SK-N-SH treated with all-trans-retinoic acid at 6 μM for 48 hours (cell line): ENCODE data around the gene KDM4C.

Source experiments
- ATAC-seq: fragments of 200-7000 bp; cut with Tn5 transposase; 3 replicates; pipeline ENCODE4 v1.9.1; 2020; ENCODE audit warnings: mild to moderate bottlenecking, moderate library complexity
- ARNTL ChIP-seq: fragments of 450-650 bp; formaldehyde crosslinking; IDR thresholded peaks from 2 replicates; pipeline ENCODE4 v1.5.0; 2020; ENCODE audit warnings: low read depth, mild to moderate bottlenecking, moderate library complexity, borderline replicate concordance
- BACH2 ChIP-seq: fragments of 250-450 bp; sonication (Bioruptor Pico); IDR thresholded peaks from 2 replicates; pipeline ENCODE4 v1.9.0; 2021; ENCODE audit warnings: mild to moderate bottlenecking, borderline replicate concordance
- CSDC2 ChIP-seq: fragments of 250-450 bp; sonication (Bioruptor Pico); IDR thresholded peaks from 2 replicates; pipeline ENCODE4 v1.5.0; 2020; ENCODE audit warnings: mild to moderate bottlenecking, moderate library complexity
- ESRRG ChIP-seq: fragments of 250-450 bp; sonication (Bioruptor Pico); IDR thresholded peaks from 2 replicates; pipeline ENCODE4 v1.6.1; 2021; ENCODE audit warnings: mild to moderate bottlenecking
- GLIS3 ChIP-seq: fragments of 250-450 bp; sonication (Bioruptor Pico); IDR thresholded peaks from 2 replicates; pipeline ENCODE4 v1.5.0; 2020; ENCODE audit warnings: mild to moderate bottlenecking, moderate library complexity
- OSR1 ChIP-seq: fragments of 250-450 bp; sonication (Bioruptor Pico); IDR thresholded peaks from 2 replicates; pipeline ENCODE4 v1.8.0; 2022; ENCODE audit warnings: moderate library complexity, mild to moderate bottlenecking, inconsistent platforms
- PPARA ChIP-seq: fragments of 250-450 bp; sonication (Bioruptor Pico); IDR thresholded peaks from 2 replicates; pipeline ENCODE4 v1.5.0; 2020; ENCODE audit warnings: mild to moderate bottlenecking, borderline replicate concordance
- RARB ChIP-seq: fragments of 250-450 bp; sonication (Bioruptor Pico); IDR thresholded peaks from 2 replicates; pipeline ENCODE4 v1.8.0; 2021; ENCODE audit warnings: mild to moderate bottlenecking, moderate library complexity
- SNAI2 ChIP-seq: fragments of 250-450 bp; sonication (Bioruptor Pico); IDR thresholded peaks from 2 replicates; pipeline ENCODE4 v1.5.0; 2020; ENCODE audit warnings: mild to moderate bottlenecking, moderate library complexity
- TCF4 ChIP-seq: fragments of 250-450 bp; sonication (Bioruptor Pico); IDR thresholded peaks from 2 replicates; pipeline ENCODE4 v1.8.0; 2021; ENCODE audit warnings: mild to moderate bottlenecking, moderate library complexity, borderline replicate concordance
- ZC3H10 ChIP-seq: fragments of 250-450 bp; sonication (Bioruptor Pico); IDR thresholded peaks from 2 replicates; pipeline ENCODE4 v1.5.1; 2021; ENCODE audit warnings: mild to moderate bottlenecking, moderate library complexity
- ZFP3 ChIP-seq: fragments of 250-450 bp; sonication (Bioruptor Pico); IDR thresholded peaks from 2 replicates; pipeline ENCODE4 v1.5.0; 2020; ENCODE audit warnings: mild to moderate bottlenecking, moderate library complexity
- ZFP30 ChIP-seq: fragments of 450-650 bp; formaldehyde crosslinking; IDR thresholded peaks from 2 replicates; pipeline ENCODE4 v1.5.0; 2022; ENCODE audit warnings: mild to moderate bottlenecking, moderate library complexity
- ZNF565 ChIP-seq: fragments of 450-650 bp; formaldehyde crosslinking; conservative IDR thresholded peaks from 2 replicates; pipeline ENCODE4 v1.5.0; 2020; ENCODE audit warnings: low read depth, mild to moderate bottlenecking, moderate library complexity
- ZNF70 ChIP-seq: fragments of 450-650 bp; formaldehyde crosslinking; IDR thresholded peaks from 2 replicates; pipeline ENCODE4 v1.5.0; 2020; ENCODE audit warnings: mild to moderate bottlenecking, moderate library complexity
- TF ChIP-seq, protein P1 (sequence below): fragments of 250-450 bp; sonication (Bioruptor Pico); IDR thresholded peaks from 2 replicates; pipeline ENCODE4 v1.8.0; 2021; ENCODE audit warnings: low read depth, mild to moderate bottlenecking, moderate library complexity, borderline replicate concordance
- TF ChIP-seq, protein P2 (sequence below): fragments of 250-450 bp; sonication (Bioruptor Pico); IDR thresholded peaks from 2 replicates; pipeline ENCODE4 v1.5.0; 2020; ENCODE audit warnings: mild to moderate bottlenecking, moderate library complexity
- TF ChIP-seq, protein P3 (sequence below): fragments of 250-450 bp; sonication (Bioruptor Pico); IDR thresholded peaks from 2 replicates; pipeline ENCODE4 v1.8.0; 2020; ENCODE audit warnings: mild to moderate bottlenecking, moderate library complexity, borderline replicate concordance
- TF ChIP-seq, protein P4 (sequence below): fragments of 250-450 bp; sonication (Bioruptor Pico); IDR thresholded peaks from 2 replicates; pipeline ENCODE4 v1.5.1; 2021; ENCODE audit warnings: mild to moderate bottlenecking, moderate library complexity
- TF ChIP-seq, protein P5 (sequence below): fragments of 250-450 bp; sonication (Bioruptor Pico); IDR thresholded peaks from 2 replicates; pipeline ENCODE4 v1.5.1; 2020; ENCODE audit warnings: low read depth, mild to moderate bottlenecking, moderate library complexity

KDM4C gene

DNA sequence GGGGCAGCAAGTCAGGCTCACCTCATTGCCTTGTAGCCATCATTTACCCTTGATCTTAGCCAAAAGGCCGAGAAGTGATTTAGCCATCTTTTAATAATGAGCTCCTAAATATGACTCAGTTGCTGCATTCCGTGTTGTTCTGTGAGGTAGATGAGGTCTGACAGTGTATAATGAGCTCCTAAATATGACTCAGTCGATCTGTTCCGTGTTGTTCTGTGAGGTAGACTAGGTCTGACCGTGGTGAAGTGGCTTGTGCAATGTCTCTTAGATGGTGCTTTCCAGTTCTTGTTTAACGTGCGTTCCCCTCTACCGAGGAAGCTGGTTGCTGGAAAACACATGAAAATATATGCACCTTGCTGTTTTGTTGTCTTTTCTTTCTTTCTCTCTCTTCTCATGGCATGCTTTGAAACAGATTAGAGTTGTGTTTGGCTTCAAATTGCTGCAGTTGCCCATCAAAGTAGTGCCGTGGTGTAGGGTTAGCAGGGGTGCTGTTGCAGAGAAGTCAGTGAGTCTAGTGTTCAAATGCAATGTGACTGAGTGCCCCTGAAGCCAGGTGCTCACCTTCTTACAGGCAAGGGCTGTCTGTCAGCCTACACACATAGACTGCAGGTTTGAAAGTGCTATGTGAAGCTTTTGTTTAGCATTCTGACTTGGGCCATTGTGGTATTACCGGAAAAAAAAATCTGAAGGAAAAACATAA is 118.6 kb downstream of the KDM4C start (continued):
- TF ChIP-seq BACH2 (CRISPR knock-in tag) (no peak), GLIS3 (CRISPR knock-in tag) (no peak), ZNF70 (no peak), TCF4 (CRISPR knock-in tag) (no peak)
- TF ChIP-seq, protein P1, sequence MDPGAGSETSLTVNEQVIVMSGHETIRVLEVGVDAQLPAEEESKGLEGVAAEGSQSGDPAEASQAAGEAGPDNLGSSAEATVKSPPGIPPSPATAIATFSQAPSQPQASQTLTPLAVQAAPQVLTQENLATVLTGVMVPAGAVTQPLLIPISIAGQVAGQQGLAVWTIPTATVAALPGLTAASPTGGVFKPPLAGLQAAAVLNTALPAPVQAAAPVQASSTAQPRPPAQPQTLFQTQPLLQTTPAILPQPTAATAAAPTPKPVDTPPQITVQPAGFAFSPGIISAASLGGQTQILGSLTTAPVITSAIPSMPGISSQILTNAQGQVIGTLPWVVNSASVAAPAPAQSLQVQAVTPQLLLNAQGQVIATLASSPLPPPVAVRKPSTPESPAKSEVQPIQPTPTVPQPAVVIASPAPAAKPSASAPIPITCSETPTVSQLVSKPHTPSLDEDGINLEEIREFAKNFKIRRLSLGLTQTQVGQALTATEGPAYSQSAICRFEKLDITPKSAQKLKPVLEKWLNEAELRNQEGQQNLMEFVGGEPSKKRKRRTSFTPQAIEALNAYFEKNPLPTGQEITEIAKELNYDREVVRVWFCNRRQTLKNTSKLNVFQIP (CRISPR knock-in tag), result no peak
- TF ChIP-seq, all 23 proteins: peak for 0

DNA sequence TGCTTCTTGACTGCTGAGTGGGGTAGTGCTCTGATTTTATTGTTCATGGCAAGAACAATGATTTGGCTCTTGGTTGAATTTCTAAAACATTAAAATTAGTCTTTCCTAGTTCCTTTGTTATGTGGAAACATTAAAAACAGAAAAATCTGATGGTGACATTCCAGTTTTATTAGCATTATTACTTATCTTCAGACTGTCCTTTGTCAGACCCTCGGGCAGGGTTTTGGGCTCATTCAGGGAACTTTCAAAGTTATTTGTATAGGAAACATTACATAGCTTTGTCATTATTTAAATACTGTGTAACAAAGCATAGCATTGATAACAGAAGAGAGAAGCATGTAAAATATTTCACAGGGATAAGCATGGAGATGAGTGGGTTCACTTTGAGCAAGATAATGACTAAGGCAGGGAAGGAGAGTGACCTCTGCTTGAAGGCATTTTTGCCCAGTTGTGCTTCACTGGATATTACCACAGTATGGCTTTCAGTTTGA is 119.9 kb downstream of the KDM4C start:
- no peak; the same call in 2 of the 3 replicates for ATAC-seq
- TF ChIP-seq ZC3H10 (CRISPR knock-in tag) (no peak), ARNTL (CRISPR knock-in tag) (no peak), SNAI2 (CRISPR knock-in tag) (no peak), ZFP3 (CRISPR knock-in tag) (no peak), RARB (no peak), GLIS3 (CRISPR knock-in tag) (no peak), OSR1 (CRISPR knock-in tag) (no peak), PPARA (CRISPR knock-in tag) (no peak), BACH2 (CRISPR knock-in tag) (no peak)
- TF ChIP-seq, protein P2, sequence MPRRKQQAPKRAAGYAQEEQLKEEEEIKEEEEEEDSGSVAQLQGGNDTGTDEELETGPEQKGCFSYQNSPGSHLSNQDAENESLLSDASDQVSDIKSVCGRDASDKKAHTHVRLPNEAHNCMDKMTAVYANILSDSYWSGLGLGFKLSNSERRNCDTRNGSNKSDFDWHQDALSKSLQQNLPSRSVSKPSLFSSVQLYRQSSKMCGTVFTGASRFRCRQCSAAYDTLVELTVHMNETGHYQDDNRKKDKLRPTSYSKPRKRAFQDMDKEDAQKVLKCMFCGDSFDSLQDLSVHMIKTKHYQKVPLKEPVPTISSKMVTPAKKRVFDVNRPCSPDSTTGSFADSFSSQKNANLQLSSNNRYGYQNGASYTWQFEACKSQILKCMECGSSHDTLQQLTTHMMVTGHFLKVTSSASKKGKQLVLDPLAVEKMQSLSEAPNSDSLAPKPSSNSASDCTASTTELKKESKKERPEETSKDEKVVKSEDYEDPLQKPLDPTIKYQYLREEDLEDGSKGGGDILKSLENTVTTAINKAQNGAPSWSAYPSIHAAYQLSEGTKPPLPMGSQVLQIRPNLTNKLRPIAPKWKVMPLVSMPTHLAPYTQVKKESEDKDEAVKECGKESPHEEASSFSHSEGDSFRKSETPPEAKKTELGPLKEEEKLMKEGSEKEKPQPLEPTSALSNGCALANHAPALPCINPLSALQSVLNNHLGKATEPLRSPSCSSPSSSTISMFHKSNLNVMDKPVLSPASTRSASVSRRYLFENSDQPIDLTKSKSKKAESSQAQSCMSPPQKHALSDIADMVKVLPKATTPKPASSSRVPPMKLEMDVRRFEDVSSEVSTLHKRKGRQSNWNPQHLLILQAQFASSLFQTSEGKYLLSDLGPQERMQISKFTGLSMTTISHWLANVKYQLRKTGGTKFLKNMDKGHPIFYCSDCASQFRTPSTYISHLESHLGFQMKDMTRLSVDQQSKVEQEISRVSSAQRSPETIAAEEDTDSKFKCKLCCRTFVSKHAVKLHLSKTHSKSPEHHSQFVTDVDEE, result no peak
- TF ChIP-seq, protein P1 (CRISPR knock-in tag), result no peak

DNA sequence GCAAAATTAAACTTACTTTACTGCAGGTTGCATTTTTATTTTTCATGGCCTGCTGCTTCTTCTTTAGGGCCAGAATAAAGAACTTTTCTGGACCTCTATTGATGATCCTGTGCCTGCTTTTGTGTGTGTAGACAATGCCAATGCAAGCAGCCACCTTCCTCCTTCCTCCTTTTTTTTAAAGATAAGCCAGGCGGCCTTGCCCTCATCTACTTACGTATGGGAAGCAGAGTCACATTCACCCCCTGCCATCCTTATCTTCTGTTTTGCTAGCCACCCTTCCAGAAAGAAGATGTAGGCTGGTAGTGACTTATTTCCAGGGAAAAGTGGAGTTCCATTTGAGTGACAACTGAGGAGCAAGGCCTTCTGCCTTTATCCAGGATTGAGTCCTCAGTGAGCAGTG is 122.9 kb downstream of the KDM4C start:
- TF ChIP-seq ARNTL (CRISPR knock-in tag), result no peak
- TF ChIP-seq SNAI2 (CRISPR knock-in tag), result no peak
- no peak for TF ChIP-seq ESRRG (CRISPR knock-in tag)
- no peak for TF ChIP-seq TCF4 (CRISPR knock-in tag)
- TF ChIP-seq ZC3H10 (CRISPR knock-in tag), result no peak
- no peak for TF ChIP-seq PPARA (CRISPR knock-in tag)
- TF ChIP-seq ZFP30, result no peak
- TF ChIP-seq, protein P2, result no peak
- TF ChIP-seq, protein P3, sequence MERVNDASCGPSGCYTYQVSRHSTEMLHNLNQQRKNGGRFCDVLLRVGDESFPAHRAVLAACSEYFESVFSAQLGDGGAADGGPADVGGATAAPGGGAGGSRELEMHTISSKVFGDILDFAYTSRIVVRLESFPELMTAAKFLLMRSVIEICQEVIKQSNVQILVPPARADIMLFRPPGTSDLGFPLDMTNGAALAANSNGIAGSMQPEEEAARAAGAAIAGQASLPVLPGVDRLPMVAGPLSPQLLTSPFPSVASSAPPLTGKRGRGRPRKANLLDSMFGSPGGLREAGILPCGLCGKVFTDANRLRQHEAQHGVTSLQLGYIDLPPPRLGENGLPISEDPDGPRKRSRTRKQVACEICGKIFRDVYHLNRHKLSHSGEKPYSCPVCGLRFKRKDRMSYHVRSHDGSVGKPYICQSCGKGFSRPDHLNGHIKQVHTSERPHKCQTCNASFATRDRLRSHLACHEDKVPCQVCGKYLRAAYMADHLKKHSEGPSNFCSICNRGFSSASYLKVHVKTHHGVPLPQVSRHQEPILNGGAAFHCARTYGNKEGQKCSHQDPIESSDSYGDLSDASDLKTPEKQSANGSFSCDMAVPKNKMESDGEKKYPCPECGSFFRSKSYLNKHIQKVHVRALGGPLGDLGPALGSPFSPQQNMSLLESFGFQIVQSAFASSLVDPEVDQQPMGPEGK (CRISPR knock-in tag), result no peak
- TF ChIP-seq, protein P4, sequence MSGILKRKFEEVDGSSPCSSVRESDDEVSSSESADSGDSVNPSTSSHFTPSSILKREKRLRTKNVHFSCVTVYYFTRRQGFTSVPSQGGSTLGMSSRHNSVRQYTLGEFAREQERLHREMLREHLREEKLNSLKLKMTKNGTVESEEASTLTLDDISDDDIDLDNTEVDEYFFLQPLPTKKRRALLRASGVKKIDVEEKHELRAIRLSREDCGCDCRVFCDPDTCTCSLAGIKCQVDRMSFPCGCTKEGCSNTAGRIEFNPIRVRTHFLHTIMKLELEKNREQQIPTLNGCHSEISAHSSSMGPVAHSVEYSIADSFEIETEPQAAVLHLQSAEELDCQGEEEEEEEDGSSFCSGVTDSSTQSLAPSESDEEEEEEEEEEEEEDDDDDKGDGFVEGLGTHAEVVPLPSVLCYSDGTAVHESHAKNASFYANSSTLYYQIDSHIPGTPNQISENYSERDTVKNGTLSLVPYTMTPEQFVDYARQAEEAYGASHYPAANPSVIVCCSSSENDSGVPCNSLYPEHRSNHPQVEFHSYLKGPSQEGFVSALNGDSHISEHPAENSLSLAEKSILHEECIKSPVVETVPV (CRISPR knock-in tag), result no peak
- no peak for TF ChIP-seq CSDC2 (CRISPR knock-in tag)
- no peak for TF ChIP-seq ZNF565 (CRISPR knock-in tag)
- no peak for TF ChIP-seq ZNF70
- TF ChIP-seq, protein P5, sequence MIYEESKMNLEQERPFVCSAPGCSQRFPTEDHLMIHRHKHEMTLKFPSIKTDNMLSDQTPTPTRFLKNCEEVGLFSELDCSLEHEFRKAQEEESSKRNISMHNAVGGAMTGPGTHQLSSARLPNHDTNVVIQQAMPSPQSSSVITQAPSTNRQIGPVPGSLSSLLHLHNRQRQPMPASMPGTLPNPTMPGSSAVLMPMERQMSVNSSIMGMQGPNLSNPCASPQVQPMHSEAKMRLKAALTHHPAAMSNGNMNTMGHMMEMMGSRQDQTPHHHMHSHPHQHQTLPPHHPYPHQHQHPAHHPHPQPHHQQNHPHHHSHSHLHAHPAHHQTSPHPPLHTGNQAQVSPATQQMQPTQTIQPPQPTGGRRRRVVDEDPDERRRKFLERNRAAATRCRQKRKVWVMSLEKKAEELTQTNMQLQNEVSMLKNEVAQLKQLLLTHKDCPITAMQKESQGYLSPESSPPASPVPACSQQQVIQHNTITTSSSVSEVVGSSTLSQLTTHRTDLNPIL, result no peak
- no peak for ATAC-seq
